ENCODE data around the gene ADAMTS12. TPM values are rescaled to one million over a fixed set of nuclear protein-coding genes. Genes with fewer than 3 reads are reported as not detected.

The ADAMTS12 gene
- total RNA-seq, 2 experiments from 2014 or later: not detected

DNA sequence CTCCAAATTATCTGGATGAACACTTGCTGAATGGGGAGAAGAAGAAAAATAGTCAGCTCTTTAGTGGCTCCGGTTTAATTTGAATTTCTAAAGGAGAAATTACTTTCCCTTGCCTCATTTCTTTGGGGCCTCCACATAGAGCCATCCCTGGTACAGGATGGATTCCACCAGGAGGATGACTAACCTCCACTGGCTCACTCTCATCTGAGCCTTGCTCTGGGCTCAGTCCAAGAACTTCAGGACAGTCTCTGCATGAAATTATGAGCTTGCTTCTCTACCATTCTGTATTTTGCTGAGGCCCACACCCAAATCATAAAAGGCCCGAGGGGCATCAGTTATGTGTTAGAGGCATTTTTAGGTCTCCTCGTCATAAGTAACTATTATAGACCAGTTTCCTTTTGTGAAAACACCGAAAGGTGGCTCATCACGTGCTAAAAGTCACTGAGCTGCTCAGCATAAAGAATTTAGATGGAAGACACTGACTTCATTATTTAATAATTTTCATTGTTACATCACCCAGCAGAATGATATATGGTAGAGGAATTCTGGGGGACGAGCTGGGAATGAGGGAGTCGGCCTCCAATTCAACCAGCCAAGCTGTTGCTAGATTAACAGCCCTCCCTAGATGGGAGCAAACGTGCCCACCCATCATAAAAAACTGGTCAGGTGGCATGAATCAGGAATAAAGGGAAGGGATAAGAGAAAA, 228.9 kb downstream of the ADAMTS12 start:
- POLR2A ChIA-PET: no interaction called here
- H3K9me2 ChIP-seq (ENCODE audit: insufficient read depth, low read length): no peaks in the 10 kb centered on the region
- H3K36me3 ChIP-seq (ENCODE audit: insufficient read depth, low read length): no peaks in the 10 kb centered on the region
- no TSS peak for BruUV-seq (replicated peaks)
- H3K4me1 ChIP-seq (ENCODE audit: insufficient read depth, low read length, poor library complexity, severe bottlenecking): no peaks in the 10 kb centered on the region
- no peak overlapping the region for H3K27ac ChIP-seq (ENCODE audit: low read depth, low read length, poor library complexity, severe bottlenecking)
- no peak overlapping the region for H3K4me3 ChIP-seq (ENCODE audit: low read depth, low read length, poor library complexity, severe bottlenecking)
- H4K20me1 ChIP-seq (ENCODE audit: insufficient read depth, low read length): no peaks in the 10 kb centered on the region
- intact Hi-C loops (cut with micrococcal nuclease; ENCODE audit: unreplicated experiment): no loop called here
- no peak overlapping the region for H2AFZ ChIP-seq (ENCODE audit: low read length)
- no peak overlapping the region for H3K4me2 ChIP-seq (ENCODE audit: low read length)
- no peaks in the 10 kb centered on the region for H3K79me2 ChIP-seq (ENCODE audit: insufficient read depth, low read depth, low read length)
- no peak for TF ChIP-seq EZH2phosphoT487 (IDR thresholded peaks at IDR 0.05; ENCODE audit: borderline replicate concordance, low read depth, low read length)
- TF ChIP-seq, protein P1, sequence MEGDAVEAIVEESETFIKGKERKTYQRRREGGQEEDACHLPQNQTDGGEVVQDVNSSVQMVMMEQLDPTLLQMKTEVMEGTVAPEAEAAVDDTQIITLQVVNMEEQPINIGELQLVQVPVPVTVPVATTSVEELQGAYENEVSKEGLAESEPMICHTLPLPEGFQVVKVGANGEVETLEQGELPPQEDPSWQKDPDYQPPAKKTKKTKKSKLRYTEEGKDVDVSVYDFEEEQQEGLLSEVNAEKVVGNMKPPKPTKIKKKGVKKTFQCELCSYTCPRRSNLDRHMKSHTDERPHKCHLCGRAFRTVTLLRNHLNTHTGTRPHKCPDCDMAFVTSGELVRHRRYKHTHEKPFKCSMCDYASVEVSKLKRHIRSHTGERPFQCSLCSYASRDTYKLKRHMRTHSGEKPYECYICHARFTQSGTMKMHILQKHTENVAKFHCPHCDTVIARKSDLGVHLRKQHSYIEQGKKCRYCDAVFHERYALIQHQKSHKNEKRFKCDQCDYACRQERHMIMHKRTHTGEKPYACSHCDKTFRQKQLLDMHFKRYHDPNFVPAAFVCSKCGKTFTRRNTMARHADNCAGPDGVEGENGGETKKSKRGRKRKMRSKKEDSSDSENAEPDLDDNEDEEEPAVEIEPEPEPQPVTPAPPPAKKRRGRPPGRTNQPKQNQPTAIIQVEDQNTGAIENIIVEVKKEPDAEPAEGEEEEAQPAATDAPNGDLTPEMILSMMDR (conservative IDR thresholded peaks at IDR 0.05; ENCODE audit: low read length): no peak
- CTCF ChIA-PET (ENCODE audit: unreplicated experiment): no interaction called here
- no peaks in the 10 kb centered on the region for H3K9me3 ChIP-seq (ENCODE audit: low read length)
- DNase-seq (ENCODE audit: low spot score): no peak

DNA sequence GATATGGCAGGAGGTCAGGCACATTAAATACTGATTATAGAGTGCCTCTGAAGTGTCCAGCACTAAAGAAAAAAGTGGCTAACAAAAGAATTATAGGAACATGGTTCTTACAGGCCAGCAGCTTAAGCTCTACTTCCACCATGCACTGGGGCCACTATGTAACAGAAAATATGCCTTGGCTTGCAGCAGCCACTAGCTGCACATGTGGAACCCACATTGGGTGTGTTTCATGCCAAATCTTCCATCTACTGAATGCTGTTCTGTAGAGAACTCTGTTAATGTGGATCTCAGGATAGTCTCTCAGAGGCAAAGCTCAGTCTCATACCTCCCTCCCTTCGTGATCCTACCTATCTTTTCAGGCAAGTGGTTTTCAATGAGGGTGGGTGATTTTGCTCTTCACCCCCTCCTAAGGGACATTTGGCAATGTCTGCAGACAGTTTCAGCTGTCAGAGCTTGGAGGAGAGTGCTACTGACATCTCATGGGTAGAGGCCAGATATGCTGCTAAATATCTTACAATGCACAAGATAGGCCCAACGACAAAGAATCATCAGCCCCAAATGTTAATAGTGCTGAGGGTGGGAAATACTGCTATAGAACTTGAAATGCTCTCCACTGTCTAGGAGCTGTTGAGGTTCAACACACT, 232.1 kb downstream of the ADAMTS12 start:
- POLR2A ChIA-PET: no interaction called here
- no peak overlapping the region for H3K4me2 ChIP-seq (ENCODE audit: low read length)
- no peaks in the 10 kb centered on the region for H3K36me3 ChIP-seq (ENCODE audit: insufficient read depth, low read length)
- no peaks in the 10 kb centered on the region for H3K9me2 ChIP-seq (ENCODE audit: insufficient read depth, low read length)
- no peaks in the 10 kb centered on the region for H3K4me1 ChIP-seq (ENCODE audit: insufficient read depth, low read length, poor library complexity, severe bottlenecking)
- H3K9me3 ChIP-seq (ENCODE audit: low read length): no peaks in the 10 kb centered on the region
- H3K4me3 ChIP-seq (ENCODE audit: low read depth, low read length, poor library complexity, severe bottlenecking): no peak overlapping the region
- CTCF ChIA-PET (ENCODE audit: unreplicated experiment): no interaction called here
- no peaks in the 10 kb centered on the region for H4K20me1 ChIP-seq (ENCODE audit: insufficient read depth, low read length)
- no peak for DNase-seq (ENCODE audit: low spot score)
- no TSS peak for BruUV-seq (replicated peaks)
- no peak overlapping the region for H3K27ac ChIP-seq (ENCODE audit: low read depth, low read length, poor library complexity, severe bottlenecking)
- TF ChIP-seq EZH2phosphoT487 (IDR thresholded peaks at IDR 0.05; ENCODE audit: borderline replicate concordance, low read depth, low read length): no peak
- TF ChIP-seq, protein P1 (conservative IDR thresholded peaks at IDR 0.05; ENCODE audit: low read length): no peak
- no peaks in the 10 kb centered on the region for H3K79me2 ChIP-seq (ENCODE audit: insufficient read depth, low read depth, low read length)
- intact Hi-C loops (cut with micrococcal nuclease; ENCODE audit: unreplicated experiment): no loop called here
- H2AFZ ChIP-seq (ENCODE audit: low read length): no peak overlapping the region

DNA sequence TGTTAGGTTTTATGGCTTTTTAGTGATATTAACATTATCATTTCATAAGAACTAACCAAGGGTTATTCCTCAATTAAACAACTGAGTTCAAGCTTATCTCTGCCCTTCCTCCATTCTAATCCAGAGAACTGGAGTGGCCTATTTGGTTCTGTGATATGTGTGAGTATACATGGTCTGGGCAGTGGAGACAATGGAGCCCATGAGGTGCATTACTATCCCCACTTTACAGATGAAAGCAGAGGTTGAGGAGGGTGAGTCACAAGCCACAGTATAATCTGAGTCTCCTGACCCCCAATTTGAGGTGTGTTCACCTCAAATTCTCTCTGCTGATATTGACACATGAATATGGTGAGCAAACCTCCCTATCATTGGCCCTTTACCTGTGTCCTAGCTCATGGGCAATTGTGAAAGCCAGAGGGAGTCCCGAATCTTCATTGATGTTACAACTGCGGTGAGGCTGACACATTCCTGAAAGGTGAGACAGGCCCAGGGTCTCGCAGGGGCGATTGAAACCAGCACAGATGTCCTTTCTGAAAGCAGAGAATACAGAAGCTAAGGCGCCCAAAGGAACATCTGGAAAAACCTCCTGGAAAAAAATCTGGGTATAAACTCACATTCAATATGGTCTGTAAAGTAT, 233.9 kb downstream of the ADAMTS12 start:
- ChIA-PET POLR2A (no interaction called here), CTCF (ENCODE audit: unreplicated experiment) (no interaction called here)
- no peak for TF ChIP-seq EZH2phosphoT487 (IDR thresholded peaks at IDR 0.05; ENCODE audit: borderline replicate concordance, low read depth, low read length)
- TF ChIP-seq, protein P1 (conservative IDR thresholded peaks at IDR 0.05; ENCODE audit: low read length): no peak
- Histone ChIP-seq H3K79me2 (ENCODE audit: insufficient read depth, low read depth, low read length) (no peaks in the 10 kb centered on the region), H3K4me1 (ENCODE audit: insufficient read depth, low read length, poor library complexity, severe bottlenecking) (no peaks in the 10 kb centered on the region), H3K4me2 (ENCODE audit: low read length) (no peak overlapping the region), H3K36me3 (ENCODE audit: insufficient read depth, low read length) (no peaks in the 10 kb centered on the region), H3K27ac (ENCODE audit: low read depth, low read length, poor library complexity, severe bottlenecking) (no peak overlapping the region), H3K9me3 (ENCODE audit: low read length) (no peaks in the 10 kb centered on the region), H3K9me2 (ENCODE audit: insufficient read depth, low read length) (no peaks in the 10 kb centered on the region), H2AFZ (ENCODE audit: low read length) (no peak overlapping the region), H3K4me3 (ENCODE audit: low read depth, low read length, poor library complexity, severe bottlenecking) (no peak overlapping the region), H4K20me1 (ENCODE audit: insufficient read depth, low read length) (no peaks in the 10 kb centered on the region)
- no peak for DNase-seq (ENCODE audit: low spot score)
- intact Hi-C loops (cut with micrococcal nuclease; ENCODE audit: unreplicated experiment): no loop called here
- BruUV-seq (replicated peaks): no TSS peak

Measured in OCI-LY7 (cell line).